GM21423 (cell line): ENCODE results near the gene PGM2.
A peak's percentile ranks its signal among the peaks of the same experiment; 100 is the strongest.

ENCODE experiments used
- ATAC-seq: cut with Tn5 transposase; IDR thresholded peaks from one replicate; pipeline ENCODE4 v1.9.1; 2021; ENCODE audit warnings: mild to moderate bottlenecking, moderate library complexity; ENCODE audit not compliant: unreplicated experiment

PGM2 gene

DNA sequence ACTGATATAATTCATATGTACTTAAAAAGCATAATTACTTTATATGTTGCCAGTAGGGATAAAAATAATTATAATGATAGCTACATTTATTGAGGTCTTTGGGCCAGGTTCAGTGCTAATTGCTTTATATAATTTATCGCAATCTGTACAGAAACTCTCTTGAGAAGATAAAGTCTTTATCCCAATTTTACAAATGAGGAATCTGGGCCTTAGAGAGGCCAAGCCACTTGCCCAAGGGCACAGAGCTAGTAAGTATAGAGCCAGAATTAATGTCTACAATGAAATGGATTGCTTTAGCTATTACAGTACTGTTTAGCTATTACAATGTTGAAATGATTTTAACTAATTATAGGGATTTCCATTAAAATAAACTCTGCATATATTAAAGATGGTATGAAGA is 33.8 kb downstream of the PGM2 start:
- no peak for ATAC-seq

GRCh38 chr4:37862961-37863360 is 36.5 kb downstream of the PGM2 start:
- ATAC-seq = no peak

DNA sequence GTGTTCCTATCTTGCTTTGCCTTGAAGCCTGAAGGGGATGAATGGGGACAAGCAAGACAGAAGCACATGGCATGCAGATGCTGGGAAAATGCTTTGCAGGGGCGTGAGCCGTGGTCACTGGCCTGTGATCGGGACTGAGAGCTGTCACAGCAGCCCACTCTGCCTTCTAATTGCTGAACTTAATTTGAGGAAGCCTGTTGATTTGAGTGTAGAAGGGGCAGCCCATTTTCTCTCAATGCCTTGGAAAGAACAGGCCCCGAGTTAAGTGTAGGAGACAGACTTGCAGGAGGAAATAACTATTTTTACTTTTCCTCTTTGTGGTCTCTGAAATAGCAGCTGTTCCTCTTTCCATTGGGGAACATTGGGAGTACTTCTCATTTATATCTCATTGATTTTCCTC is 38.3 kb downstream of the PGM2 start:
- no peak for ATAC-seq

- ATAC-seq = no peak
These were observed 39.0 kb downstream of the PGM2 start for GRCh38 chr4:37865450-37865849.

- ATAC-seq = no peak
These were observed 40.6 kb downstream of the PGM2 start for GRCh38 chr4:37867102-37867501.

- no peak for ATAC-seq
These were observed 41.8 kb downstream of the PGM2 start for GRCh38 chr4:37868238-37868637.

DNA sequence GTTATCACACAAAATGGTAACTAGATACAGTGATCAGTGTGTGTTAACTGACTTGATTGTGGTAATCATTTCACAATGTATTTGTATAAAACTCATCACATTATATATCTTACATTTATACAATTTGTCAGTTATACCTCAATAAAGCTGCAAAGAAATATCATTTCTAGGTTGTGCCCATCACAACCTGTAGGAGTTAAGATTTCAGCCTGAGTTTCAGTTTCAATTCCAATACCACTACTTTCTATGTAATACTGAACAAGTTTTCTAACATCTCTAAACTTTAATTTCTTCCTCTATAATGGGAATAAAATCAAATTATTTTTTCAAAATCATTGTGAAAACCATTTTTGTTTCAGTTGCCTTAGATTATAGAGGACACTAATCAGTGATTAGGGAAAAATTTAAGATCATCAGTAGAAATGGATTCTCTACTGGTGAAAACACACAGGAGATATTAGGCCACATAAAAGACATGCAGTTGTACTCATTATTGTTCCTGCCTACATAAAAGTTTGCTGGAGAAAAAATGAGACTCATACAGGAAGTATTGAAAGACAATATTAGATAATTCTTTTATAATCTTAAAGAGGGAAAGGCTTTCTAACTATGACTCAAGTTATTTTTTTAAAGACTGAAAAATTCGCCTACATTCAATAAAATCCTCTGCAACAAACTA is 46.0 kb downstream of the PGM2 start:
- ATAC-seq = peak; percentile 62

DNA sequence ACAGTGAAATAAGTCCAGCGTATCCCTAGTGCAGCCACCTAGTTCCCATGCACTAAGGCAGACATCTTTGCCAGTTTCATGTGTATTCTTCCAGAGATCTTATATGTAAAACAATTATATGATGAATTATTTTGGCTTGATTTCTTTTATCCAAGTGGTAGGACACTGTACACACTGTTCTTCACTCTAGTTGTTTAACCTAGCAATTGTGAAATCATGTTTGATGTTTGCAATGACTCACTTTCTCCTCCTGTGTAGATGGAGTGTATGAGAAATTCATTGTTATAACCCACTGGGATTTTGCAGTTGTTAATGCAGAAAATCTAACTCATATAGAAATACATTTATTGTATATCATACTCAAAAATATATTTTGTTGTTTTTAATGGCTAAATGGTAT is 46.9 kb downstream of the PGM2 start:
- ATAC-seq = no peak

- no peak for ATAC-seq
These were observed 49.7 kb downstream of the PGM2 start for GRCh38 chr4:37876156-37876555.

- ATAC-seq = no peak
These were observed 52.9 kb downstream of the PGM2 start for GRCh38 chr4:37879365-37879764.

DNA sequence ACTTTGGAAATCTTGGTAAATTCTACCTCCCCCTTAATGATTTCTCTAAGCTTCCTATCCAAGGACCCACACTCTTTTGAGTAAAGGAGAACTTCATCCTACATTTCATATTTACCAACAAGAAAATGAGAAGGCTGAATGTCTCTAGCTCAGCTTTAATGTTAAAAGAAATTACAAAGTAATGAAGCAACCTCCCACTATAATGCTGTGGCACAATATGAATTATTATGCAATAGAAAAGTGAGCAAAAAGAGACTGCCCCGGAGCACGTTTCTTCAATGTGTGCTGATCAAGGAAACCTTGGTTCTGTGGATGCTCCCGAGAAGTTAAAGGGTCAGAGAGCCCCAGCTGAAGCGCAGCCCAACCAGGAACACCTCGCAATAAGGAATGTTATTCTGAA is 55.3 kb downstream of the PGM2 start:
- no peak for ATAC-seq

GRCh38 chr4:37882665-37883296 is 56.3 kb downstream of the PGM2 start:
- no peak for ATAC-seq

- ATAC-seq = no peak
These were observed 58.5 kb downstream of the PGM2 start for GRCh38 chr4:37884855-37885487.

- no peak for ATAC-seq
These were observed 59.0 kb downstream of the PGM2 start for GRCh38 chr4:37885496-37885895.

DNA sequence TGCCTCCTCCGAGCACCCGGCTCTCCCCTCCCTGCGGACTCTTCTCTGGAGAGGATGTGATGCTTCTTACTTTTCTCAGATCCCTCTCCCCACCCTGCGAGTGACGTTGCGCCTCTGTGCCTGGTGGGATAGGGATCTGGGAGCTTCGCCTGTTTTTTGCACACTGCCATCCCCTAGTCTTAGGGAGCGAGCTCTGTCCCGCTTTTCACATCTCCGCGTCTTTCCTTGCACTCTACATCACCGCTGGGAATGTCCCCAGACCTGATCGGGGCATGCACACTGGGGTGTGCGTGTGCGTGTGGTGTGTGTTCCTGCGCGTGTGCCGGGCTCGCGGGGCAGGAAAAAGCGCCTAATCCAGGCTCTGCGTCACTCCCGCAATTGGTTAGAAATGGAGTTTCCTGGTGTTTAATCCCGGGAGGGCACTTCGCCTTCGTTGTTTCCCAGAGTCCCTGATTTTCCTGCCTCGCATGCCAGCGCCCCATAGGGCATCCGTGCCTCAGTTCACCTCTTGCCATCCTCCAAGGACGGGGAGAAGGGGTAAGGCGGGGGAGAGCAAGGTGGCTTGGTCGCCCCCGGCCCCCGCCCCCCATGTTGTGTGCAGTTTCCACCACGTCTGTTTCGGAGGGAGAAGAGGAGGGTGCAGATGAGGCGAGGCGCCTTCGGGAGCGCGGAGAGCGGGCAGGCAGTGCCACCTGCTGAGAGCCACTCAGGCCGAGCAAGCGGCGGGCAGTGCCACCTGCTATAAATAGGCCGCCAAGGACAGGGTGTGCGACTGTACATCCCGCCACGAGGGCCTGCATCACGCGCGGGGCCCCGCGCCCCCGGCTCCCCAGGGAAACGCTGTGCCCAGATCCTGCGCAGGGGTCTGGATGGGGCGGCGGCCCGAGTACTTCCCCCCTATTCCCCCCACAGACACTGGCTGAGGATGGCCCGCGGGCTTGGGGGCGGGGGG is 63.6 kb downstream of the PGM2 start:
- peak; percentile 10 for ATAC-seq

DNA sequence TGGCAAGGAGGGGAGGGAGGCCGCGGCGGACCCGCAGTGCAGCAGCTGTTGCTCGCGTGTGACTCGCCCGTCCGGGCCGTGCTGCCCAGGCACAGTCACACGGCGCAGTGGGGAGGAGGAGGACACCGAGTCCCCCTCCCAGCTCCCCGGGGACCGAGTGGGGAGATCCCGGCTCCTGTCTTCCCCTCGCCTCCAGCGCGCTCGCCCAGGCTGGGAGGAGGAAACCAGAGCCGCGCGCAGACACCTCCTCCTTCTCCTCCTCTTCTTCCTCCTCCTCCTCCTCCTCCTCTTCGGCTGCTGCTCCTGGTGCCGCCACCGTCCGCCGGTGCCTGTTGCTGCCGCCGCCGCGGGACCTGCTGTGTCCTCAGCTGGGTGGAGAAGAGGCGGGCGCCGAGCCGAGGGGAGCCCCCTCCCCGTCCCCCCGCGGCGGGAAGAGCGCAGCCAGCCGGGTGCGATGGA is 64.3 kb downstream of the PGM2 start, which contains the start of gene TBC1D1:
TSS of gene TBC1D1 (plus strand) at position 284 of the 459 bp plus-strand sequence. CDS start 11,012 bp downstream, outside the sequence.
- ATAC-seq = peak; percentile 24

GRCh38 chr4:37891260-37892159 is 65.0 kb downstream of the PGM2 start:
- peak; percentile 53 for ATAC-seq

GRCh38 chr4:37892641-37893040 is 66.2 kb downstream of the PGM2 start:
- peak; percentile 45 for ATAC-seq

GRCh38 chr4:37893164-37893563 is 66.7 kb downstream of the PGM2 start:
- no peak for ATAC-seq

DNA sequence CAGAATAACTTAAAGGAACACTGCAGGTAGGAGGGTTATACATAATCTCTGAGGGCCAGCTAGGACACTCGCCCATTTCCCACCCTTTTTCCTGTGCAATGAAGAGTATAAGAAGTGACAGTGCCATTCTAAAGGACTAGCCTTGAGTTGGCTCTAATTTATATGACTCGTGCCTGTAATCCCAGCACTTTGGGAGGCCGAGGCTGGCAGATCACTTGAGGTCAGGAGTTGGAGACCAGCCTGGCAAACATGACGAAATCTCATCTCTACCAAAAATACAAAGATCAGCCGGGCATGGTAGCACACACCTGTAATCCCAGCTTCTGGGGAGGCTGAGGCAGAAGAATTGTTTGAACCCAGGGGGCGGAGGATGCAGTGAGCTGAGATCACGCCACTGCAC is 68.8 kb downstream of the PGM2 start:
- no peak for ATAC-seq
